ENCODE measurements around the gene COPS2. TPM values are rescaled to one million over a fixed set of nuclear protein-coding genes. Genes with fewer than 3 reads are reported as not detected.

Gene COPS2
- total and polyA plus RNA-seq, 10 of the 15 experiments (the other 5 are each of a cell fraction or from before 2014, with no cell fraction given) = 31.5 to 115 (median 76.3) TPM

DNA sequence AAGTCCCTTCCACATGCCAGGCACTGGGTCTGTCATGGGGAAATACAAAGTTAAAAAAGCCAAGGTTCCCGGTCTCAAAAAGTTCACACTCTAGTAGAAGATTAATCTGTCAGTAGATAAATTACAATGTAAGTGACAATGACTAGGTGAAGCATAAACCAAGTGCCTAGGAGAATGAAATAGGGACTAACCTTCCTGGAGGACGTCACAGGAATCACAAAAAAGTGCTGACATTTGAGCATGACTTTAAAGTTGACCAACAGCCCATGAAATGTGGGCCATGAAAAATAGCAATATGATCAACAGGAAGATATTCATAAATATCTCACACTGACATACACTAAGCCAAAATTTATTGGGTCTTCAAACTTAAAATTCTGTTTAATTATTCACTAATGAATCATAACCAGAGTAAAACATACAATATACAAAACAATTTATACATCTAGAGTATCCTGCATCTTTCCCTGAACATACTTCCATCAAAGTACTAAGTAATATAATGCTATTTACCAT, 20.0 kb downstream of the COPS2 start:
- ChIA-PET RAD21 (ENCODE audit: unreplicated experiment) (no interaction called here), CTCF (interaction anchor here (0.6 kb wide), 1 partner anchor 486 kb away, joined by 3 read pairs; no protein-coding TSS in a partner anchor), SMC1A (ENCODE audit: uncharacterized antibody, unreplicated experiment) (no interaction called here), POLR2A (no interaction called here)
- H3K9me3 ChIP-seq (replicated peaks; ENCODE audit: control insufficient read depth, insufficient read depth, low read length) = no peaks in the 10 kb centered on the region
- H3K27me3 ChIP-seq (replicated peaks in 1 of 2; ENCODE audit: control insufficient read depth in 2 of 2, insufficient read depth in 2 of 2, low read length in 1 of 2) = no peaks in the 10 kb centered on the region
- H3K4me3 ChIP-seq = no peak overlapping the region
- FAIRE-seq (no peak), DNase-seq (ENCODE audit: low read depth, low spot score) (no peak), ATAC-seq (peak; percentile 72)
- in situ Hi-C loops (cut with MboI) = no loop called here
- peaks cover 0 to 23% of the 10 kb centered on the region in 2 experiments; a peak in 2 of 4 replicates for H3K36me3 ChIP-seq (ENCODE audit: control insufficient read depth in 2 of 2, insufficient read depth in 2 of 2, low read length in 1 of 2)
- 97% methylated on average over 2 of the region's 2 CpGs for WGBS (ENCODE audit: insufficient coverage, insufficient replicate concordance, low lambda C conversion rate, missing lambda C conversion rate)
- TF ChIP-seq NBN (IDR thresholded peaks at IDR 0.05) = no peak
- TF ChIP-seq SIN3A (IDR thresholded peaks at IDR 0.05; ENCODE audit: low read depth, low read length) = no peak
- TF ChIP-seq WRNIP1 (IDR thresholded peaks at IDR 0.05; ENCODE audit: borderline replicate concordance, low read depth, low read length) = no peak
- TF ChIP-seq, protein P1, sequence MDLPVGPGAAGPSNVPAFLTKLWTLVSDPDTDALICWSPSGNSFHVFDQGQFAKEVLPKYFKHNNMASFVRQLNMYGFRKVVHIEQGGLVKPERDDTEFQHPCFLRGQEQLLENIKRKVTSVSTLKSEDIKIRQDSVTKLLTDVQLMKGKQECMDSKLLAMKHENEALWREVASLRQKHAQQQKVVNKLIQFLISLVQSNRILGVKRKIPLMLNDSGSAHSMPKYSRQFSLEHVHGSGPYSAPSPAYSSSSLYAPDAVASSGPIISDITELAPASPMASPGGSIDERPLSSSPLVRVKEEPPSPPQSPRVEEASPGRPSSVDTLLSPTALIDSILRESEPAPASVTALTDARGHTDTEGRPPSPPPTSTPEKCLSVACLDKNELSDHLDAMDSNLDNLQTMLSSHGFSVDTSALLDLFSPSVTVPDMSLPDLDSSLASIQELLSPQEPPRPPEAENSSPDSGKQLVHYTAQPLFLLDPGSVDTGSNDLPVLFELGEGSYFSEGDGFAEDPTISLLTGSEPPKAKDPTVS (IDR thresholded peaks at IDR 0.05; ENCODE audit: low read depth, low read length) = no peak
- no peak for TF ChIP-seq NRF1 (conservative IDR thresholded peaks at IDR 0.05; ENCODE audit: low read depth, low read length)
- no peak for TF ChIP-seq ZNF622 (IDR thresholded peaks at IDR 0.05)
- TF ChIP-seq, protein P2, sequence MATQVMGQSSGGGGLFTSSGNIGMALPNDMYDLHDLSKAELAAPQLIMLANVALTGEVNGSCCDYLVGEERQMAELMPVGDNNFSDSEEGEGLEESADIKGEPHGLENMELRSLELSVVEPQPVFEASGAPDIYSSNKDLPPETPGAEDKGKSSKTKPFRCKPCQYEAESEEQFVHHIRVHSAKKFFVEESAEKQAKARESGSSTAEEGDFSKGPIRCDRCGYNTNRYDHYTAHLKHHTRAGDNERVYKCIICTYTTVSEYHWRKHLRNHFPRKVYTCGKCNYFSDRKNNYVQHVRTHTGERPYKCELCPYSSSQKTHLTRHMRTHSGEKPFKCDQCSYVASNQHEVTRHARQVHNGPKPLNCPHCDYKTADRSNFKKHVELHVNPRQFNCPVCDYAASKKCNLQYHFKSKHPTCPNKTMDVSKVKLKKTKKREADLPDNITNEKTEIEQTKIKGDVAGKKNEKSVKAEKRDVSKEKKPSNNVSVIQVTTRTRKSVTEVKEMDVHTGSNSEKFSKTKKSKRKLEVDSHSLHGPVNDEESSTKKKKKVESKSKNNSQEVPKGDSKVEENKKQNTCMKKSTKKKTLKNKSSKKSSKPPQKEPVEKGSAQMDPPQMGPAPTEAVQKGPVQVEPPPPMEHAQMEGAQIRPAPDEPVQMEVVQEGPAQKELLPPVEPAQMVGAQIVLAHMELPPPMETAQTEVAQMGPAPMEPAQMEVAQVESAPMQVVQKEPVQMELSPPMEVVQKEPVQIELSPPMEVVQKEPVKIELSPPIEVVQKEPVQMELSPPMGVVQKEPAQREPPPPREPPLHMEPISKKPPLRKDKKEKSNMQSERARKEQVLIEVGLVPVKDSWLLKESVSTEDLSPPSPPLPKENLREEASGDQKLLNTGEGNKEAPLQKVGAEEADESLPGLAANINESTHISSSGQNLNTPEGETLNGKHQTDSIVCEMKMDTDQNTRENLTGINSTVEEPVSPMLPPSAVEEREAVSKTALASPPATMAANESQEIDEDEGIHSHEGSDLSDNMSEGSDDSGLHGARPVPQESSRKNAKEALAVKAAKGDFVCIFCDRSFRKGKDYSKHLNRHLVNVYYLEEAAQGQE (IDR thresholded peaks at IDR 0.05; ENCODE audit: low read depth, low read length) = no peak
- TF ChIP-seq, protein P3, sequence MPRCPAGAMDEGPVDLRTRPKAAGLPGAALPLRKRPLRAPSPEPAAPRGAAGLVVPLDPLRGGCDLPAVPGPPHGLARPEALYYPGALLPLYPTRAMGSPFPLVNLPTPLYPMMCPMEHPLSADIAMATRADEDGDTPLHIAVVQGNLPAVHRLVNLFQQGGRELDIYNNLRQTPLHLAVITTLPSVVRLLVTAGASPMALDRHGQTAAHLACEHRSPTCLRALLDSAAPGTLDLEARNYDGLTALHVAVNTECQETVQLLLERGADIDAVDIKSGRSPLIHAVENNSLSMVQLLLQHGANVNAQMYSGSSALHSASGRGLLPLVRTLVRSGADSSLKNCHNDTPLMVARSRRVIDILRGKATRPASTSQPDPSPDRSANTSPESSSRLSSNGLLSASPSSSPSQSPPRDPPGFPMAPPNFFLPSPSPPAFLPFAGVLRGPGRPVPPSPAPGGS (IDR thresholded peaks at IDR 0.05; ENCODE audit: borderline replicate concordance, insufficient read depth, low read depth, low read length, poor library complexity, severe bottlenecking) = no peak
- TF ChIP-seq ZBED1 (IDR thresholded peaks at IDR 0.05; ENCODE audit: borderline replicate concordance) = no peak
- H3K27ac ChIP-seq (ENCODE audit: control insufficient read depth, insufficient read depth) = no peak overlapping the region
- H3K4me1 ChIP-seq (ENCODE audit: control insufficient read depth, insufficient read depth, low read length) = peaks cover 5% of the 10 kb centered on the region; the same call in 1 of the 2 replicates
- H4K20me1 ChIP-seq (ENCODE audit: control insufficient read depth, insufficient read depth) = no peaks in the 10 kb centered on the region
- no peak overlapping the region for H3K9ac ChIP-seq (ENCODE audit: control insufficient read depth, insufficient read depth, low read length)
- no TSS peak for BruUV-seq (replicated peaks)
- no peaks in the 10 kb centered on the region for H3K79me2 ChIP-seq (ENCODE audit: control insufficient read depth, insufficient read depth, low read length)
- intact Hi-C loops (cut with micrococcal nuclease; ENCODE audit: unreplicated experiment) = no loop called here
- no peak overlapping the region for H2AFZ ChIP-seq (ENCODE audit: control insufficient read depth, low read depth, low read length)
- no peak overlapping the region for H3K4me2 ChIP-seq (ENCODE audit: control insufficient read depth, insufficient read depth)
